PFSK-1 (cell line): ENCODE measurements around the gene DMTF1.

Source experiments
- FOXP2 ChIP-seq: optimal IDR thresholded peaks from 2 replicates; pipeline ENCODE3; 2011; ENCODE audit warnings: borderline replicate concordance, control low read depth, inconsistent platforms; ENCODE audit not compliant: insufficient read depth; ENCODE audit errors: extremely low read length, extremely low read depth
- POLR2AphosphoS5 ChIP-seq: IDR thresholded peaks from 2 replicates; pipeline ENCODE4 v1.6.1; 2012; ENCODE audit warnings: low read depth, mild to moderate bottlenecking, control low read depth, low read length, moderate library complexity
- SIN3A ChIP-seq: IDR thresholded peaks from 2 replicates; pipeline ENCODE4 v1.6.1; 2012; ENCODE audit warnings: mild to moderate bottlenecking, low read length, moderate library complexity, borderline replicate concordance; ENCODE audit not compliant: insufficient read depth
- TAF1 ChIP-seq: IDR thresholded peaks from 2 replicates; pipeline ENCODE4 v1.6.1; 2012; ENCODE audit warnings: low read length, control low read depth, borderline replicate concordance; ENCODE audit not compliant: insufficient read depth
- TF ChIP-seq, protein P1 (sequence below), 2 experiments: IDR thresholded peaks; 2 replicates each; pipeline versions ENCODE4 v1.6.1 to v1.8.0; 2011 to 2012; ENCODE audit warnings: low read depth in 2 of 2, low read length in 2 of 2, control low read depth in 1 of 2, inconsistent platforms in 1 of 2, mild to moderate bottlenecking in 1 of 2, moderate library complexity in 1 of 2; ENCODE audit not compliant: insufficient read depth in 1 of 2

The DMTF1 gene

DNA sequence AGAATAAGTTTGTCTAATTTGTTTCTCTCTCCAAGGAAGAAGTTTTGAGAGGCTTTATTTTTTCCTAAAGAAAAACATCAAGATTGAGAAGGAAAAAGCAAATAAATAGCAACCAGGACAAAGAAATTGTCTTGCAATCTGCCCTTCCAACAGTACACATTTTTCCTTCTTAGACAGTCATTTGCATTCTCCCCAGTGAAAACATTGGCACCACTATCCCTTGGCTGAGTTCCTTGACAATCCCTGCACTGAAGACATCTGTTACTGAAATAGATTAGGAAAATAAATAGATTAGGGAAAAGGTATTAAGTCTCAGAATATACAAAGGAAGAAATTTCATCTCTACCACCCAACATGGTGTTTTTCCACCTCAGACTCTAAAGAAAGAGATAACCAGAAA, 79.5 kb downstream of the DMTF1 start:
- TF ChIP-seq, protein P1, sequence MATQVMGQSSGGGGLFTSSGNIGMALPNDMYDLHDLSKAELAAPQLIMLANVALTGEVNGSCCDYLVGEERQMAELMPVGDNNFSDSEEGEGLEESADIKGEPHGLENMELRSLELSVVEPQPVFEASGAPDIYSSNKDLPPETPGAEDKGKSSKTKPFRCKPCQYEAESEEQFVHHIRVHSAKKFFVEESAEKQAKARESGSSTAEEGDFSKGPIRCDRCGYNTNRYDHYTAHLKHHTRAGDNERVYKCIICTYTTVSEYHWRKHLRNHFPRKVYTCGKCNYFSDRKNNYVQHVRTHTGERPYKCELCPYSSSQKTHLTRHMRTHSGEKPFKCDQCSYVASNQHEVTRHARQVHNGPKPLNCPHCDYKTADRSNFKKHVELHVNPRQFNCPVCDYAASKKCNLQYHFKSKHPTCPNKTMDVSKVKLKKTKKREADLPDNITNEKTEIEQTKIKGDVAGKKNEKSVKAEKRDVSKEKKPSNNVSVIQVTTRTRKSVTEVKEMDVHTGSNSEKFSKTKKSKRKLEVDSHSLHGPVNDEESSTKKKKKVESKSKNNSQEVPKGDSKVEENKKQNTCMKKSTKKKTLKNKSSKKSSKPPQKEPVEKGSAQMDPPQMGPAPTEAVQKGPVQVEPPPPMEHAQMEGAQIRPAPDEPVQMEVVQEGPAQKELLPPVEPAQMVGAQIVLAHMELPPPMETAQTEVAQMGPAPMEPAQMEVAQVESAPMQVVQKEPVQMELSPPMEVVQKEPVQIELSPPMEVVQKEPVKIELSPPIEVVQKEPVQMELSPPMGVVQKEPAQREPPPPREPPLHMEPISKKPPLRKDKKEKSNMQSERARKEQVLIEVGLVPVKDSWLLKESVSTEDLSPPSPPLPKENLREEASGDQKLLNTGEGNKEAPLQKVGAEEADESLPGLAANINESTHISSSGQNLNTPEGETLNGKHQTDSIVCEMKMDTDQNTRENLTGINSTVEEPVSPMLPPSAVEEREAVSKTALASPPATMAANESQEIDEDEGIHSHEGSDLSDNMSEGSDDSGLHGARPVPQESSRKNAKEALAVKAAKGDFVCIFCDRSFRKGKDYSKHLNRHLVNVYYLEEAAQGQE (IDR thresholded peaks at IDR 0.05; ENCODE audit: insufficient read depth in 1 of 2, low read depth in 2 of 2, low read length in 2 of 2) = no peak
- TF ChIP-seq TAF1 = no peak
- TF ChIP-seq SIN3A = no peak
- TF ChIP-seq POLR2AphosphoS5 = no peak
- no peak for TF ChIP-seq FOXP2

DNA sequence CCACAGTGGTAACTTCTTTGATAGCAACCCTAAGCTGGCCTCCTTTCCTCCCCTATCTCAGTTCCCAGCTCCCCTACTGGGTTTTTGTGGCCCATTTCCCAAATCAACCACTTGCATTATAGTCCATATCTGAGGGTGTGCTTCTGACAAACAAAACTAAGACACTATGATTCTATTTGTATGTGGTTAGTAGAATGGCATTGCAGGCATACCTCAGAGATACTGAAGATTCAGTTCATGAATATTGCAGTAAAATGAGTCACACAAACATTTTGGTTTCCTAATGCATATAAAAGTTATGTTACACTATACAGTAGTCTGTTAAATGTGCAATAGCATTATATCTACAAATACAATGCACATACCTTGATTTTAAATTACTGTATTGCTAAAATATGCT, 82.7 kb downstream of the DMTF1 start:
- TF ChIP-seq, protein P1 (IDR thresholded peaks at IDR 0.05; ENCODE audit: insufficient read depth in 1 of 2, low read depth in 2 of 2, low read length in 2 of 2) = no peak
- TF ChIP-seq SIN3A = no peak
